ENCODE data around the gene CFAP52.

CFAP52 gene

DNA sequence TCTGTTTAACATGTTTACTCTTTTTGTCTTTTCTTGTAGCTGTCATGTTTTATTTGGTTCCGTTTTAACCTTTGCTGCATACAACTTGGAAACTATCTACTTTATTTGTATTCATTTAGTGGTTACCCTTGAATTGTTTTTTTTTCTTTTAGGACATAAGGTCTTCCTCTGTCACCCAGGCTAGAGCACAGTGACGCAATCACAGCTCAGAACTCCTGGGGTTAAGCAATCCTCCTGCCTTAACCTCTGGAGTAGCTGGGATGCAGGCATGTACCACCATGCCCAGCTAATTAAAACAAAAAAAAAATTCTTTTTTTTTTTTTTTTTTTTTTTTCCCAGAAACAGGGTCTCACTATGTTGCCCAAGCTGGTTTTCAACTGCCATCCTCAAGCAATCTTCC is 39.0 kb downstream of the CFAP52 start:
- Histone ChIP-seq H3K79me2 (ENCODE audit: insufficient read depth, low read length) (no peaks in the 10 kb centered on the region), H2AFZ (ENCODE audit: low read depth, low read length, severe bottlenecking) (no peak overlapping the region), H3K4me2 (ENCODE audit: low read depth, low read length, poor library complexity, severe bottlenecking) (no peak overlapping the region), H3K9ac (ENCODE audit: low read length) (no peak overlapping the region), H3K27ac (ENCODE audit: low read depth, low read length) (no peak overlapping the region), H3K9me2 (replicated peaks; ENCODE audit: insufficient read depth, low read length) (no peaks in the 10 kb centered on the region), H3K36me3 (ENCODE audit: low read length) (no peaks in the 10 kb centered on the region), H3K27me3 (ENCODE audit: low read length) (no peaks in the 10 kb centered on the region), H3K9me3 (ENCODE audit: insufficient read depth, low read length) (no peaks in the 10 kb centered on the region), H3F3A (ENCODE audit: insufficient read depth) (no peaks in the 10 kb centered on the region), H4K20me1 (ENCODE audit: low read depth, low read length) (no peaks in the 10 kb centered on the region), H3K4me3 (ENCODE audit: insufficient read depth, low read length, poor library complexity, severe bottlenecking) (no peak overlapping the region)
- no peak for TF ChIP-seq EZH2phosphoT487 (conservative IDR thresholded peaks at IDR 0.05; ENCODE audit: low read length)
- TF ChIP-seq, protein P1, sequence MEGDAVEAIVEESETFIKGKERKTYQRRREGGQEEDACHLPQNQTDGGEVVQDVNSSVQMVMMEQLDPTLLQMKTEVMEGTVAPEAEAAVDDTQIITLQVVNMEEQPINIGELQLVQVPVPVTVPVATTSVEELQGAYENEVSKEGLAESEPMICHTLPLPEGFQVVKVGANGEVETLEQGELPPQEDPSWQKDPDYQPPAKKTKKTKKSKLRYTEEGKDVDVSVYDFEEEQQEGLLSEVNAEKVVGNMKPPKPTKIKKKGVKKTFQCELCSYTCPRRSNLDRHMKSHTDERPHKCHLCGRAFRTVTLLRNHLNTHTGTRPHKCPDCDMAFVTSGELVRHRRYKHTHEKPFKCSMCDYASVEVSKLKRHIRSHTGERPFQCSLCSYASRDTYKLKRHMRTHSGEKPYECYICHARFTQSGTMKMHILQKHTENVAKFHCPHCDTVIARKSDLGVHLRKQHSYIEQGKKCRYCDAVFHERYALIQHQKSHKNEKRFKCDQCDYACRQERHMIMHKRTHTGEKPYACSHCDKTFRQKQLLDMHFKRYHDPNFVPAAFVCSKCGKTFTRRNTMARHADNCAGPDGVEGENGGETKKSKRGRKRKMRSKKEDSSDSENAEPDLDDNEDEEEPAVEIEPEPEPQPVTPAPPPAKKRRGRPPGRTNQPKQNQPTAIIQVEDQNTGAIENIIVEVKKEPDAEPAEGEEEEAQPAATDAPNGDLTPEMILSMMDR (IDR thresholded peaks at IDR 0.05; ENCODE audit: insufficient read depth, low read length, poor library complexity, severe bottlenecking), result no peak

DNA sequence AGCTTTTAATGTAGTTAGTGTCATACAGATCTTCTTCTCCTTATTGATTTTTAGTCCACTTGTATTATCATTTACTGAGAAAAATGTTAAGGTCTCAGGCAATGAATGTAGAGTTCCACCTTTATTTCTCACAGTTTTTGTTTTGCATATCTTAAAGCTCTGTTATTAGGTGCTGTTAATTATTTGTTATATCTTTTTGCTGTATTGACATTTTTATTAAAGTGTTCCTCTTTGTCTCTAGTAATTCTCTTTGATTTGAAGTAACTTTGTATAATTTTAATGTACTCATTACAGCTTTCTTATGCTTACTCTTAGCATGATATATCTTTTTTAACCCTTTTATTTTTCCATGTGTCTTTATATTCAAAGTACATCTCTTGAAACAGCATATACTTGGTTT is 46.5 kb downstream of the CFAP52 start:
- H3K4me3 ChIP-seq (ENCODE audit: insufficient read depth, low read length, poor library complexity, severe bottlenecking), result no peak overlapping the region

DNA sequence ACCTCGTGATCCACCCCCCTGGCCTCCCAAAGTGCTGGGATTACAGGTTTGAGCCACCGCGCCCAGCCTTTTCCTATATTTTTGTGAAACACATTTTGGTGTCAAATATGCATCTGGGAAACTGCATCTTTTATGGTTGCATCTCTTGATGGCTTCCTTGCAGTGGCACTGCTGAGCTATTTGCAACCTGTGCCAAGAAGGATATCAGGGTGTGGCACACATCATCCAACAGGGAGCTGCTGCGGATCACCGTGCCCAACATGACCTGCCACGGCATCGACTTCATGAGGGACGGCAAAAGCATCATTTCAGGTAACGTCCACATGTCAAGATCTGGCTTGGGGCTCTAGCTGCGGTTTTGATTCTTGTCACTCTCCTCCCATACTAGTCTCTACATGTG is 52.1 kb downstream of the CFAP52 start:
- H3K27me3 ChIP-seq (ENCODE audit: low read length), result no peaks in the 10 kb centered on the region
- TF ChIP-seq EZH2phosphoT487 (conservative IDR thresholded peaks at IDR 0.05; ENCODE audit: low read length), result no peak
- TF ChIP-seq, protein P1 (IDR thresholded peaks at IDR 0.05; ENCODE audit: insufficient read depth, low read length, poor library complexity, severe bottlenecking), result no peak
- no peak overlapping the region for H3K4me3 ChIP-seq (ENCODE audit: insufficient read depth, low read length, poor library complexity, severe bottlenecking)
- H3F3A ChIP-seq (ENCODE audit: insufficient read depth), result no peaks in the 10 kb centered on the region
- peaks cover 2% of the 10 kb centered on the region; the same call in 1 of the 2 replicates for H3K9me3 ChIP-seq (ENCODE audit: insufficient read depth, low read length)
- no peak overlapping the region for H3K4me2 ChIP-seq (ENCODE audit: low read depth, low read length, poor library complexity, severe bottlenecking)
- H3K27ac ChIP-seq (ENCODE audit: low read depth, low read length), result no peak overlapping the region
- H3K36me3 ChIP-seq (ENCODE audit: low read length), result no peaks in the 10 kb centered on the region
- no peak overlapping the region for H3K9ac ChIP-seq (ENCODE audit: low read length)
- H4K20me1 ChIP-seq (ENCODE audit: low read depth, low read length), result no peaks in the 10 kb centered on the region
- no peaks in the 10 kb centered on the region for H3K9me2 ChIP-seq (replicated peaks; ENCODE audit: insufficient read depth, low read length)
- no peak overlapping the region for H2AFZ ChIP-seq (ENCODE audit: low read depth, low read length, severe bottlenecking)
- H3K79me2 ChIP-seq (ENCODE audit: insufficient read depth, low read length), result no peaks in the 10 kb centered on the region

More for the DNA sequence above, 46.5 kb downstream of the CFAP52 start:
- peaks cover 3% of the 10 kb centered on the region; the same call in 1 of the 2 replicates for H3K9me3 ChIP-seq (ENCODE audit: insufficient read depth, low read length)
- H3K27ac ChIP-seq (ENCODE audit: low read depth, low read length), result no peak overlapping the region
- no peaks in the 10 kb centered on the region for H3K27me3 ChIP-seq (ENCODE audit: low read length)
- no peak overlapping the region for H3K9ac ChIP-seq (ENCODE audit: low read length)
- H4K20me1 ChIP-seq (ENCODE audit: low read depth, low read length), result no peaks in the 10 kb centered on the region
- H2AFZ ChIP-seq (ENCODE audit: low read depth, low read length, severe bottlenecking), result no peak overlapping the region
- H3K4me2 ChIP-seq (ENCODE audit: low read depth, low read length, poor library complexity, severe bottlenecking), result no peak overlapping the region
- H3K79me2 ChIP-seq (ENCODE audit: insufficient read depth, low read length), result no peaks in the 10 kb centered on the region
- H3F3A ChIP-seq (ENCODE audit: insufficient read depth), result no peaks in the 10 kb centered on the region
- no peak for TF ChIP-seq EZH2phosphoT487 (conservative IDR thresholded peaks at IDR 0.05; ENCODE audit: low read length)
- TF ChIP-seq, protein P1 (IDR thresholded peaks at IDR 0.05; ENCODE audit: insufficient read depth, low read length, poor library complexity, severe bottlenecking), result no peak
- H3K9me2 ChIP-seq (replicated peaks; ENCODE audit: insufficient read depth, low read length), result no peaks in the 10 kb centered on the region
- no peaks in the 10 kb centered on the region for H3K36me3 ChIP-seq (ENCODE audit: low read length)
